Activated CD4-positive, alpha-beta memory T cell treated with anti-CD3 and anti-CD28 coated beads, Interleukin-2, amount 10 ng/mL, durations not matched to agents 7 days and 5 days (primary cell): Measurements from ENCODE around the gene CEP85L. TPM values are rescaled to one million over a fixed set of nuclear protein-coding genes. Genes with fewer than 3 reads are reported as not detected.

ENCODE experiments used
- CTCF ChIA-PET: fragments of 350-600 bp; sonication (Branson Sonifier 250); formaldehyde crosslinking; loops from one replicate; lab custom pipeline; 2021; ENCODE audit warnings: antibody characterized with exemption, inconsistent platforms; lab: Charles Lee
- POLR2A ChIA-PET: fragments of 350-600 bp; sonication (Branson Sonifier 250); formaldehyde crosslinking; loops from one replicate; lab custom pipeline; 2021; ENCODE audit warnings: antibody characterized with exemption; lab: Charles Lee
- DNase-seq: peaks from one replicate; pipeline ENCODE4 v3.0.0-alpha.2; 2020
- H3K27ac Mint-ChIP-seq: one replicate; pipeline ENCODE4 v1.8.0; 2021; ENCODE audit warnings: mild to moderate bottlenecking, mixed read lengths
- H3K27me3 Mint-ChIP-seq: one replicate; pipeline ENCODE4 v1.8.0; 2021; ENCODE audit warnings: mixed read lengths
- H3K36me3 Mint-ChIP-seq: one replicate; pipeline ENCODE4 v1.8.0; 2021; ENCODE audit warnings: low read depth, mixed read lengths
- H3K4me1 Mint-ChIP-seq: one replicate; pipeline ENCODE4 v1.8.0; 2021; ENCODE audit warnings: mixed read lengths
- H3K4me3 Mint-ChIP-seq: one replicate; pipeline ENCODE4 v1.8.0; 2021; ENCODE audit warnings: mild to moderate bottlenecking, mixed read lengths
- H3K9me3 Mint-ChIP-seq: one replicate; pipeline ENCODE4 v1.8.0; 2021; ENCODE audit warnings: mixed read lengths
- total RNA-seq, 2 experiments: library from RNA; stranded (reverse); gene quantifications; one replicate each; pipeline ENCODE4 v1.2.3, GENCODE V29; 2021

Gene CEP85L
- total RNA-seq, 2 experiments from 2014 or later: 36.2 to 38.0 TPM

DNA sequence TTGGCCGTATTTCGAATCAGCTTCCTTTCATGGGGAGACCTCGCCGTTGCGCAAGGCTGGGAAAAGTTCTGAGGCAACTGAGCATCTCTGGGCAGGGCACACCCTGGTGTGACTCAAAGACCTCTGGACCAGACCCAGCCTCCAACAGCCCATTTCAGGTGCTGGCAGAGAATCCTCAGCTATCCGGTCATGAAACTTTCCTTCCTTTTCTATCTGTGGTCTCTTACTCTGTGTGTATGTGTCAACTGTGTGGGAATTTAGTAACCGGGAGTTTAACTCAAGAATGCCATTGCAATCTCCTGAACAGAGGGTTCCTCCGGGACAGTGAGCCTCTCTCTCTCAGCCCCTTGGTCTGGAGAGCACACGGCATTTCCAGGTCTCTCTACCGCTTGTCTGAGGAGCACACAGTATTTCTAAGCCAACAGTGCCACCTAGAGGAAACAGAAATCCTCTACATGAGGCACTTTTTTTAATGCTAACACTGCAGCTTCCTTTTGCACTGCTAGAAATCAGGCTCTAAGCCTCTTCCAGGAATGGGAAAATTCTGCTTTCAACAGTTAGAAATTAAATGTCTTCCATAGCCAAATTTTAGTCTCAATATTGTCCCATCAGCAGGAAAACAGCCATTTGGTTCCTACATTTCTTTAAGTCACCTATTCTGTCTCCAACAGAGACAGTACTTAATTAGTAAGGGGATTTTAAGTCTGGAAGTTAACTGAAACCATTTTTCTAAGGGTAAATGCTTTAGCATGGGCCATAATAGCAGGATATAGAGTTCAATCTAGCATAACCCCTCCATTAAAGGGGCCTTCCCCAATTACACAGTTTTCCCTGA, 70.6 kb downstream of the CEP85L start:
- Mint-ChIP-seq H3K27ac (no peak overlapping the region), H3K4me3 (no peak overlapping the region), H3K27me3 (no peaks in the 10 kb centered on the region), H3K9me3 (peaks cover 46% of the 10 kb centered on the region), H3K4me1 (peaks cover 2% of the 10 kb centered on the region), H3K36me3 (peaks cover 53% of the 10 kb centered on the region)
- CTCF ChIA-PET: interaction anchor here (0.6 to 2.2 kb wide), 9 partner anchors 11 to 1131 kb away, joined by 3 to 8 read pairs (median 3); no protein-coding TSS in a partner anchor
- no peak for DNase-seq
- POLR2A ChIA-PET: no interaction called here

GRCh38 chr6:118579786-118580185, 71.6 kb downstream of the CEP85L start:
- peaks cover 63% of the 10 kb centered on the region for H3K36me3 Mint-ChIP-seq
- H3K27ac Mint-ChIP-seq: no peak overlapping the region
- no peaks in the 10 kb centered on the region for H3K27me3 Mint-ChIP-seq
- DNase-seq: no peak
- POLR2A ChIA-PET: no interaction called here
- H3K9me3 Mint-ChIP-seq: peaks cover 56% of the 10 kb centered on the region
- no peak overlapping the region for H3K4me3 Mint-ChIP-seq
- CTCF ChIA-PET: interaction anchor here (0.8 to 2.2 kb wide), 4 partner anchors 12 to 66 kb away, joined by 3 to 8 read pairs (median 4); no protein-coding TSS in a partner anchor
- H3K4me1 Mint-ChIP-seq: peaks cover 2% of the 10 kb centered on the region

- no peak for DNase-seq
- Mint-ChIP-seq H3K36me3 (peaks cover 74% of the 10 kb centered on the region), H3K4me3 (no peak overlapping the region), H3K9me3 (peaks cover 66% of the 10 kb centered on the region), H3K27ac (no peak overlapping the region), H3K27me3 (no peaks in the 10 kb centered on the region), H3K4me1 (peaks cover 5% of the 10 kb centered on the region)
- CTCF ChIA-PET: no interaction called here
- POLR2A ChIA-PET: no interaction called here
These were observed 72.8 kb downstream of the CEP85L start for GRCh38 chr6:118578617-118579016.

GRCh38 chr6:118577972-118578371, 73.4 kb downstream of the CEP85L start:
- H3K36me3 Mint-ChIP-seq: peaks cover 77% of the 10 kb centered on the region
- POLR2A ChIA-PET: no interaction called here
- H3K4me3 Mint-ChIP-seq: no peak overlapping the region
- CTCF ChIA-PET: no interaction called here
- no peak for DNase-seq
- peaks cover 5% of the 10 kb centered on the region for H3K4me1 Mint-ChIP-seq
- peaks cover 69% of the 10 kb centered on the region for H3K9me3 Mint-ChIP-seq
- H3K27me3 Mint-ChIP-seq: no peaks in the 10 kb centered on the region
- H3K27ac Mint-ChIP-seq: no peak overlapping the region

DNA sequence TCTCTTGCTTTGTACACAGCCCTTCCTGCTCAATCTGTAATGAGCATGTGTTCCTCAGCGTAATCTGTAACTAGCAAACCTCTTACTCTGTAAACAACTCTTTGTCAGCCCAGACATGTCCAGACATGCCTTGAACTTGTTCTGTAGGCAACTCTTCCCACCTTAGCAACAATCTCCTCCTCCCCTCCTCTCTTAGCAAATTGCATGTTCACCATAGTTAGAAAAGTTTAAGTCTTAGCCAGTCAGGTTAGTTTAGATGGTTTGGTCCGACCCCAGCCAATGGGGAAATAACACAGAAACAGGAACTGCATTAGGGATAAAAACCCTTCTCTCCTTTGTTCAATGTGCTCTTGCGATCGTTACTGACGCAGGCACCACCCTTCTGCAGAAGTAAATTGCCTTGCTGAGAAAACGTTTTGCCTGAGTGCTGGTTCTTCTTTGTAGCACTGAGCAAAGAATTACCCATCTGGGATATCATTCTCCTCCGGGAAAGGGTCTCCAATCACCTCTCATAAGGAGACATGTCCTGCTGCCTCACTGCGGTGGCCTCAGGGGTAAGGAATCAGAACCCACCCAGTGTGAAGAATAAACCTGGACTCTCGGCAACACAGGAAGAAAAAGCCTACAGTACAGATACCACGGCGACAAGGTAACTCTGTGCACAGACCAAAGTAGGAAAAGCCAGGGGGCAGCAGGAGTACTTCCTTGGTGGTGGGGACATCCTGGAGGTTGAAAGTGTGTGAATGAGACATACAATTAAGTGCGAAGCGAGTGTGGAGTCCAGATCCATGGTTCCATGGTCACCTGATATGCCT, 77.1 kb downstream of the CEP85L start:
- no peaks in the 10 kb centered on the region for H3K27me3 Mint-ChIP-seq
- H3K4me3 Mint-ChIP-seq: no peak overlapping the region
- peaks cover 3% of the 10 kb centered on the region for H3K4me1 Mint-ChIP-seq
- ChIA-PET CTCF (no interaction called here), POLR2A (no interaction called here)
- peak overlapping the region; percentile 7 for H3K27ac Mint-ChIP-seq
- peaks cover 55% of the 10 kb centered on the region for H3K36me3 Mint-ChIP-seq
- DNase-seq: no peak
- H3K9me3 Mint-ChIP-seq: peaks cover 51% of the 10 kb centered on the region

DNA sequence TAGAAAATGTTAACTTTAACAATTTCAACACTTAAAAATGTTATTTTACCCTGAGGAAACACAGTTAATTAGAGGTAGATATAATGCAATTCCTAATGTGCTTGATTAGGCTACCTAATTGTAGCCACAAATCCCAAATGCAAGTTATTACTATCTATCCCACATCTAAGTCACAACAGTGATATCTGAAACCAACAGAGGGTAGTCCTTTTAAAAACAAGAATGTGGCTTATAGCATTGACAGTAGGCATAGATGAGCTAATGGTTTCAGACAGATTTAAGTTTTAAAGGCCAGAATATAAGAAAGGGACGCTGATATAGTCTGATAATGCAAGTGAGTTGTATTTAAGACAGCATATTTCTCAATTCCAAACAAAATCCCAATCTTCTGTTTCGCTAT, 80.3 kb downstream of the CEP85L start:
- H3K36me3 Mint-ChIP-seq: peaks cover 28% of the 10 kb centered on the region

DNA sequence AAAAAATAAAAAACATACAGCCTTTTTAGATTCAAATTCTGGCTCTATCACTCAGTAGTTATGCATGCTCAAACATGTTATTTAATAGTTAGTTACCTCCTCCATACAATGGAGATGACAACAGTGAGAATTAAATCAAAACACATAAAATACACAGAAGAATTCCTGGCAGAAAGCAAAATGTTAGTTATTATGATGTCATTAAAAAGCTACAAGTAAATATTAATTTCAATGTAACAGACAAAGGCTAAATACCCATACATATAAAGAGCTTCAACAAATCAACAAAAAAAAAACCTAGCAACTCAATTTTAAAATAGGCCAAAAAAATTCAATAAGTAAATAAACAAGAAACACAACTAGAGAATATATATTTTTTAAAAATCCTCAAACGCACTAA, 81.9 kb downstream of the CEP85L start:
- POLR2A ChIA-PET: no interaction called here
- CTCF ChIA-PET: no interaction called here
- Mint-ChIP-seq H3K4me3 (no peak overlapping the region), H3K36me3 (peaks cover 18% of the 10 kb centered on the region), H3K27ac (no peak overlapping the region), H3K9me3 (peaks cover 10% of the 10 kb centered on the region), H3K27me3 (no peaks in the 10 kb centered on the region), H3K4me1 (peaks cover 14% of the 10 kb centered on the region)
- no peak for DNase-seq

More for the DNA sequence above, 80.3 kb downstream of the CEP85L start:
- Mint-ChIP-seq H3K27me3 (no peaks in the 10 kb centered on the region), H3K4me3 (no peak overlapping the region), H3K9me3 (peaks cover 26% of the 10 kb centered on the region), H3K4me1 (peaks cover 4% of the 10 kb centered on the region), H3K27ac (no peak overlapping the region)
- no peak for DNase-seq
- POLR2A ChIA-PET: no interaction called here
- CTCF ChIA-PET: no interaction called here

- Mint-ChIP-seq H3K36me3 (peaks cover 7% of the 10 kb centered on the region), H3K27me3 (no peaks in the 10 kb centered on the region), H3K9me3 (peaks cover under 1% of the 10 kb centered on the region), H3K4me3 (no peak overlapping the region), H3K27ac (no peak overlapping the region), H3K4me1 (peaks cover 10% of the 10 kb centered on the region)
- POLR2A ChIA-PET: no interaction called here
- CTCF ChIA-PET: no interaction called here
- no peak for DNase-seq
These were observed 83.4 kb downstream of the CEP85L start for GRCh38 chr6:118567974-118568373.

DNA sequence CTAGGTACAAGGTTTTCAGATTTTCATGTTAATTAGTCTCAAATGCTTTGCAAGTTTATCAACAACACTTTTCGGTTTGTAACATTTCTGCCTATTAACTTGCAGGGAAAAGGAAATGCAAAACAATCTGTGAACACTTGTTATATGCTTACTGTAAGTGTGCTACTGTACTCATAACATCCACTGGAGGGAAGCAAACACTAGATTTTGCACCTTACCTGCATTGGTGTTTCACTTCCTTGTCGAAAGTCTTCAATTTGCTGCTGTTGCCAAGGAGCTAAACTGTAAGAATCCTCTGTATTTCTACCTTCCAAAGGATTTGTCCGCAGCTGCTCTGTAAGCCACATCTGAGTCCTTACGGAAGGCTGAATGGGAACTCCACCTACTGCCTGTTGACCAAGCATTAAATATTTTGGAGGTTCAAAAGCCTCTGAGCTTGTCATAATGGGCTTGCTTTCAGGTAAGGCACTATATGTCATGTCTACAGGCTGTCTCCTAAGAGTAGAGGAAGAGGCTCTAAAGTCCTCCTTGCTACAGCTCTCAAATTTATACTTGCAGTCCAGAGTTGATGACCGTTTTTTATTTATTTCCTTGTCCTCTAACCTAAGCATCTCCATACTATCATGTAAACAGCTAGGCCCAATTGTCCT, 86.0 kb downstream of the CEP85L start:
- peak overlapping the region; percentile 22 for H3K27ac Mint-ChIP-seq

DNA sequence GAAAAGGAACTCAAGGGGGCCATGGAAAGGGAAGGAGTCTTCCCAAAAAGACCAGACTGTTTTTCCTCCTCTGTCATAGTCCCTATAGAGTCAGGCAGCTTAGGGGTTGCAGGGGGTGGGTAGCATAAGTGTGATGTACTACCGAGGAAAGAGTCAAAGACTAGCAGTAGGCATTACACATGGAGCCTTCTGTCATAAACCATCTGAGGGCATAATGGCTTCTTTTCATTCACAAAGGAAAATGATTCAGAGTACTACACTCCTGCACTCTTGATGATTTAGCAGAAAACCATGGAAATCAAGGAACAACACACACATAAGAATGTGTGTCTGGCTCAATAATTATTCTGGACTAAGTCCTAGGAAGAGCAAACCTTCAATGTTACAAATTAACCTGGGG, 88.4 kb downstream of the CEP85L start:
- Mint-ChIP-seq H3K27ac (no peak overlapping the region), H3K4me1 (peaks cover 27% of the 10 kb centered on the region), H3K36me3 (peaks cover 6% of the 10 kb centered on the region), H3K9me3 (no peaks in the 10 kb centered on the region), H3K27me3 (no peaks in the 10 kb centered on the region), H3K4me3 (no peak overlapping the region)
- CTCF ChIA-PET: interaction anchor here (1.1 kb wide), 1 partner anchor 548 kb away, joined by 3 read pairs; no protein-coding TSS in a partner anchor
- POLR2A ChIA-PET: no interaction called here
- DNase-seq: no peak

More for the DNA sequence above, 86.0 kb downstream of the CEP85L start:
- CTCF ChIA-PET: interaction anchor here (0.6 to 2.1 kb wide), 22 partner anchors 10 to 545 kb away, joined by 3 to 22 read pairs (median 4); no protein-coding TSS in a partner anchor
- peaks cover 6% of the 10 kb centered on the region for H3K36me3 Mint-ChIP-seq
- H3K4me1 Mint-ChIP-seq: peaks cover 11% of the 10 kb centered on the region
- POLR2A ChIA-PET: interaction anchor here (1.0 to 1.6 kb wide), 5 partner anchors 50 to 331 kb away, joined by 3 to 6 read pairs (median 3); no protein-coding TSS in a partner anchor
- H3K9me3 Mint-ChIP-seq: no peaks in the 10 kb centered on the region
- no peak for DNase-seq
- H3K27me3 Mint-ChIP-seq: no peaks in the 10 kb centered on the region
- no peak overlapping the region for H3K4me3 Mint-ChIP-seq

DNA sequence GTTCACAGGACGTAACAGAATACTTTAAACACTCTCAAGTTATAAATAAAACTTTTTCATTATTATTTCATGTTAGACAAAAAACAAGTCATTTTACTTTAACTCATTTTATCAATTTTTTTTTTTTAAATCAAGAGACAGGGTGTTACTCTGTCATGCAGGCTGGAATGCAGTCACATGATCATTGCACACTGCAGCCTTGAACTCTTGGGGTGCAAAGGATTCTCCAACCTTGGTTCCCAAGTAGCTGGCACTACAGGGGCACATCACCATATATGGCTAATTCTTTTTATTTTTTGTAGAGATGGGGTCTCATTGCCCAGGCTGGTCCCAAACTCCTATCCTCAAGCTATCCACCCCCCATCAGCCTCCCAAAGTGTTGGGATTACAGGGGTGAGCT, 89.1 kb downstream of the CEP85L start:
- ChIA-PET CTCF (interaction anchor here (1.1 kb wide), 1 partner anchor 548 kb away, joined by 3 read pairs; no protein-coding TSS in a partner anchor), POLR2A (no interaction called here)
- peaks cover 9% of the 10 kb centered on the region for H3K36me3 Mint-ChIP-seq
- peaks cover 32% of the 10 kb centered on the region for H3K4me1 Mint-ChIP-seq
- DNase-seq: no peak
- no peak overlapping the region for H3K4me3 Mint-ChIP-seq
- no peaks in the 10 kb centered on the region for H3K27me3 Mint-ChIP-seq
- H3K27ac Mint-ChIP-seq: no peak overlapping the region
- no peaks in the 10 kb centered on the region for H3K9me3 Mint-ChIP-seq

- Mint-ChIP-seq H3K27ac (peak overlapping the region; percentile 88), H3K9me3 (no peaks in the 10 kb centered on the region), H3K36me3 (peaks cover 10% of the 10 kb centered on the region), H3K27me3 (no peaks in the 10 kb centered on the region), H3K4me3 (no peak overlapping the region), H3K4me1 (peaks cover 22% of the 10 kb centered on the region)
- DNase-seq: no peak
- CTCF ChIA-PET: interaction anchor here (2.1 kb wide), 1 partner anchor 21 kb away, joined by 5 read pairs; no protein-coding TSS in a partner anchor
- POLR2A ChIA-PET: interaction anchor here (1.3 to 2.0 kb wide), 2 partner anchors 150 to 335 kb away, joined by 4 to 5 read pairs; partner anchors contain the start of gene ASF1A
These were observed 91.7 kb downstream of the CEP85L start for GRCh38 chr6:118559659-118560058.
